Caco-2 (cell line): ENCODE data around the gene FLAD1. TPM values are rescaled to one million over a fixed set of nuclear protein-coding genes. Genes with fewer than 3 reads are reported as not detected.

Experiments used
- BruUV-seq: library from RNA; stranded (reverse); fragments of 400-500 nt; replicated peaks from 2 replicates; lab custom pipeline; 2021; lab: Mats Ljungman, UMichigan
- CTCF ChIA-PET: fragments of 300-600 bp; sonication (Branson Sonifier 250); formaldehyde crosslinking; loops from one replicate; lab custom pipeline; 2022; ENCODE audit warnings: antibody characterized with exemption; lab: Charles Lee
- POLR2A ChIA-PET: fragments of 300-600 bp; sonication (Branson Sonifier 250); formaldehyde crosslinking; loops from one replicate; lab custom pipeline; 2022; ENCODE audit warnings: antibody characterized with exemption; lab: Charles Lee
- DNase-seq, 2 experiments: peaks; one replicate each; pipeline versions ENCODE4 v3.0.0 to v3.0.0-alpha.2; 2020 to 2022
- H3K27me3 ChIP-seq: replicated peaks from 2 replicates; pipeline ENCODE4 v1.6.0; 2011; ENCODE audit warnings: low read length; ENCODE audit not compliant: control insufficient read depth, insufficient read depth
- H3K36me3 ChIP-seq: 2 replicates; pipeline ENCODE4 v1.5.1; 2011; ENCODE audit warnings: low read length; ENCODE audit not compliant: control insufficient read depth, insufficient read depth
- H3K4me1 ChIP-seq: fragments of 250-450 bp; sonication (Bioruptor Pico); 2 replicates; pipeline ENCODE4 v1.5.1; 2020; ENCODE audit warnings: mild to moderate bottlenecking
- H3K4me3 ChIP-seq: 2 replicates; pipeline ENCODE4 v1.5.1; 2011; ENCODE audit warnings: low read depth, mild to moderate bottlenecking, control low read depth, low read length
- H3K9me3 ChIP-seq: fragments of 250-450 bp; sonication (Bioruptor Pico); 2 replicates; pipeline ENCODE4 v1.5.1; 2020; ENCODE audit warnings: mild to moderate bottlenecking, moderate library complexity
- H3K27ac Mint-ChIP-seq: one replicate; pipeline ENCODE4 v1.8.0; 2022; ENCODE audit warnings: mixed read lengths; ENCODE audit not compliant: unreplicated experiment
- H3K27me3 Mint-ChIP-seq: one replicate; pipeline ENCODE4 v1.8.0; 2022; ENCODE audit warnings: mixed read lengths; ENCODE audit not compliant: insufficient read depth, unreplicated experiment
- H3K36me3 Mint-ChIP-seq: one replicate; pipeline ENCODE4 v1.8.0; 2022; ENCODE audit warnings: mild to moderate bottlenecking, mixed read lengths; ENCODE audit not compliant: insufficient read depth, unreplicated experiment
- H3K4me1 Mint-ChIP-seq: one replicate; pipeline ENCODE4 v1.8.0; 2022; ENCODE audit warnings: low read depth, mixed read lengths; ENCODE audit not compliant: unreplicated experiment
- H3K4me3 Mint-ChIP-seq: one replicate; pipeline ENCODE4 v1.8.0; 2022; ENCODE audit warnings: mild to moderate bottlenecking, moderate library complexity, mixed read lengths; ENCODE audit not compliant: unreplicated experiment
- H3K9me3 Mint-ChIP-seq: one replicate; pipeline ENCODE4 v1.8.0; 2022; ENCODE audit warnings: mixed read lengths; ENCODE audit not compliant: unreplicated experiment
- intact Hi-C: fragments of 100-400 bp; cut with micrococcal nuclease; formaldehyde crosslinking; loops from one replicate; pipeline ENCODE4 v1.10.0; 2022; ENCODE audit not compliant: unreplicated experiment
- total RNA-seq: library from RNA; stranded (reverse); gene quantifications from 2 replicates; pipeline ENCODE4 v1.2.3, GENCODE V29; 2022
- TF ChIP-seq, protein P1 (sequence below), 2 experiments: fragments of 200-600 bp in 1 of 2; IDR thresholded peaks; 1 replicate in 1 of 2; 2 replicates in 1 of 2; pipeline versions ENCODE4 v1.5.1 to v1.8.0; 2011 to 2022; ENCODE audit warnings: antibody characterized with exemption in 1 of 2, control low read depth in 1 of 2, inconsistent platforms in 1 of 2, low read depth in 1 of 2, low read length in 1 of 2, mild to moderate bottlenecking in 1 of 2, moderate library complexity in 1 of 2; ENCODE audit not compliant: insufficient read depth in 1 of 2, severe bottlenecking in 1 of 2, unreplicated experiment in 1 of 2

FLAD1 gene
- total RNA-seq, 1 experiment from 2014 or later: 51.3 TPM

DNA sequence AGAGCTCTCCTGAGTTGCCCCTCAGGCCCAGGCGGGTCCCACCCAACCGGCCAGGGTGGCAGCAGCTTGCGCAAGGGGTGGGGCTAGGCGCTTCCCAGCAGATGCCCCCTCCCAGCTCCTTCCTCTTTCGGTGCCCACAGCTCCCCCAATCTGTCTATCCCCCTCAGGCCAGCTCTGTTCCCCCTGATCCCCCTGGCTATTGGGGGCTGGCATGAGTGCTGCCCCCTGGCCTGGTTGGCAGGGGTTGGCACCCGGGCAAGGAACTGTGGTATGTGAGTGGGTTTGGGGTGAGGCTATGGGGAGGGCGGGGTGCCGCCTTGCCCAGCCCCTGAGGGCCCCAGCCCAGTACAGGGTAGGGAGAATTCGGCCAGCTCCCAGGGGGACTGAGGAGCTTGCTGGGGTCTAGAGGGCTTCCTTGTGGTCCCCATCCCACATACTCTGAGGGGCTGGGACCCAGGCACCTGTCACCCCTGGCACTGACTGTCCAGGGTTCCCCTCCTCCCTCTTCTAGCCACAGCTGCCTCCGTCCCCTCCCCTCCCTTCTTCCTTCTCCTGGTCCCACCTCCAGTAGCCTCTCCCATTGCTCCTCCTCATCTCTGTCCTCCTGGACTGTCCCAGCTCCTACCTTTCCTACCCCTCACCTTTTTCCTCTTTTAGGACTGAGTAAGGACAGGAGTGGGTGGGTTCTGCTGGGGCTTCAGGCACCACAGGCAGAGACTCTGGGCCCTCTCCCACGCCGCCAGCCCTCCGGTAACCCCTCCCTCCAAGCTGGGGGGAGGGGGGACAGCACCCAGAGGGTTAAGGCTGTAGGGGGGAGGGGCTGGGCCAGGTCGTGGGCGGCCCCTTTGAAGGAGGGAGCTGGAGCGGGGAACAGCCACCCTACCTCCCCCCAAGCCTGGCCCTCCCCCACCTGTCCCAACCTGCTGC is 25.1 kb downstream of the FLAD1 start:
- intact Hi-C loops: no loop called here
- CTCF ChIA-PET: interaction anchor here (0.5 to 2.3 kb wide), 4 partner anchors 9 to 454 kb away, joined by 3 to 10 read pairs (median 5); no protein-coding TSS in a partner anchor
- Mint-ChIP-seq H3K36me3 (peaks cover 38% of the 10 kb centered on the region), H3K27me3 (no peaks in the 10 kb centered on the region), H3K9me3 (no peaks in the 10 kb centered on the region), H3K4me1 (peaks cover 25% of the 10 kb centered on the region), H3K27ac (peak overlapping the region; percentile 43), H3K4me3 (peak overlapping the region; percentile 50)
- no TSS peak for BruUV-seq
- H3K36me3 ChIP-seq: peaks cover 4% of the 10 kb centered on the region
- DNase-seq: no peak
- H3K9me3 ChIP-seq: no peaks in the 10 kb centered on the region
- no peak overlapping the region for H3K4me3 ChIP-seq
- POLR2A ChIA-PET: interaction anchor here (1.0 kb wide), 1 partner anchor 9 kb away, joined by 4 read pairs; no protein-coding TSS in a partner anchor
- peaks cover 55% of the 10 kb centered on the region for H3K4me1 ChIP-seq
- H3K27me3 ChIP-seq: no peaks in the 10 kb centered on the region
- TF ChIP-seq, protein P1, sequence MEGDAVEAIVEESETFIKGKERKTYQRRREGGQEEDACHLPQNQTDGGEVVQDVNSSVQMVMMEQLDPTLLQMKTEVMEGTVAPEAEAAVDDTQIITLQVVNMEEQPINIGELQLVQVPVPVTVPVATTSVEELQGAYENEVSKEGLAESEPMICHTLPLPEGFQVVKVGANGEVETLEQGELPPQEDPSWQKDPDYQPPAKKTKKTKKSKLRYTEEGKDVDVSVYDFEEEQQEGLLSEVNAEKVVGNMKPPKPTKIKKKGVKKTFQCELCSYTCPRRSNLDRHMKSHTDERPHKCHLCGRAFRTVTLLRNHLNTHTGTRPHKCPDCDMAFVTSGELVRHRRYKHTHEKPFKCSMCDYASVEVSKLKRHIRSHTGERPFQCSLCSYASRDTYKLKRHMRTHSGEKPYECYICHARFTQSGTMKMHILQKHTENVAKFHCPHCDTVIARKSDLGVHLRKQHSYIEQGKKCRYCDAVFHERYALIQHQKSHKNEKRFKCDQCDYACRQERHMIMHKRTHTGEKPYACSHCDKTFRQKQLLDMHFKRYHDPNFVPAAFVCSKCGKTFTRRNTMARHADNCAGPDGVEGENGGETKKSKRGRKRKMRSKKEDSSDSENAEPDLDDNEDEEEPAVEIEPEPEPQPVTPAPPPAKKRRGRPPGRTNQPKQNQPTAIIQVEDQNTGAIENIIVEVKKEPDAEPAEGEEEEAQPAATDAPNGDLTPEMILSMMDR (IDR thresholded peaks at IDR 0.05; ENCODE audit: insufficient read depth in 1 of 2, low read depth in 1 of 2, low read length in 1 of 2, severe bottlenecking in 1 of 2, unreplicated experiment in 1 of 2): no peak

DNA sequence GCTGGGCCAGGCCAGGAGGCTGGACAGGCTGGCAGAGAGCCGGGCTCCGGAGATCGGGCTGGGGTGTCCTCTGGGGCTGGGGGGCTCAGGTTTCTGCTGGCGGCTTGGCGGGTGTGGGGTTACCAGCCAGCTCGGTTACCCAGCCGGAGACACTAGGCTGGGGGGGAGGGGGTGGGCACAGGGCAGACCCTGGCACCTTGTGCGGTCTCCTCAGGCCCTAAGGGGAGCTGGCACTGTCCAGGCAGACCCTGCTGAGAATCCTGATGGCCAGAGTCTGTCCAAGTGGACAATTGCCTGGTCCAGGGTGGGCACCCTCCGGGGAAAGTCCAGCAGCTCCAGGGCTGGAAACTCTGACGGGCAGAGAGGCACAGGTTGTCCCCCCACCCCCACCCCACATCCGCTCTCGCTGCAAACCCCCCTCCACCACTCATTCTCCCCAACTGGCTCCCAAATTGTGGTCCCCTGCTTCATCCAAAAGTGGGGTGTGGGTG is 26.1 kb downstream of the FLAD1 start:
- H3K4me1 ChIP-seq: peaks cover 53% of the 10 kb centered on the region
- H3K27me3 ChIP-seq: no peaks in the 10 kb centered on the region
- BruUV-seq: no TSS peak
- POLR2A ChIA-PET: no interaction called here
- H3K9me3 ChIP-seq: no peaks in the 10 kb centered on the region
- H3K27me3 Mint-ChIP-seq: no peaks in the 10 kb centered on the region
- intact Hi-C loops: no loop called here
- DNase-seq: no peak
- peak overlapping the region; percentile 50 for H3K4me3 Mint-ChIP-seq
- TF ChIP-seq, protein P1 (IDR thresholded peaks at IDR 0.05; ENCODE audit: insufficient read depth in 1 of 2, low read depth in 1 of 2, low read length in 1 of 2, severe bottlenecking in 1 of 2, unreplicated experiment in 1 of 2): no peak
- H3K36me3 Mint-ChIP-seq: peaks cover 35% of the 10 kb centered on the region
- H3K4me1 Mint-ChIP-seq: peaks cover 25% of the 10 kb centered on the region
- H3K4me3 ChIP-seq: no peak overlapping the region
- no peaks in the 10 kb centered on the region for H3K9me3 Mint-ChIP-seq
- H3K36me3 ChIP-seq: peaks cover 4% of the 10 kb centered on the region
- H3K27ac Mint-ChIP-seq: peak overlapping the region; percentile 45
- CTCF ChIA-PET: interaction anchor here (0.6 to 2.3 kb wide), 3 partner anchors 8 to 21 kb away, joined by 4 to 10 read pairs (median 6); no protein-coding TSS in a partner anchor

GRCh38 chr1:155009742-155010141 is 26.6 kb downstream of the FLAD1 start:
- DNase-seq: no peak
- Mint-ChIP-seq H3K4me1 (peaks cover 25% of the 10 kb centered on the region), H3K9me3 (no peaks in the 10 kb centered on the region), H3K36me3 (peaks cover 35% of the 10 kb centered on the region), H3K4me3 (no peak overlapping the region), H3K27me3 (no peaks in the 10 kb centered on the region), H3K27ac (peak overlapping the region; percentile 45)
- TF ChIP-seq, protein P1 (IDR thresholded peaks at IDR 0.05; ENCODE audit: insufficient read depth in 1 of 2, low read depth in 1 of 2, low read length in 1 of 2, severe bottlenecking in 1 of 2, unreplicated experiment in 1 of 2): no peak
- no peak overlapping the region for H3K4me3 ChIP-seq
- POLR2A ChIA-PET: no interaction called here
- BruUV-seq: no TSS peak
- CTCF ChIA-PET: interaction anchor here (0.6 to 2.3 kb wide), 2 partner anchors 8 to 17 kb away, joined by 3 to 10 read pairs; partner anchors contain the start of gene LENEP
- intact Hi-C loops: no loop called here
- no peaks in the 10 kb centered on the region for H3K9me3 ChIP-seq
- no peaks in the 10 kb centered on the region for H3K27me3 ChIP-seq
- H3K36me3 ChIP-seq: peaks cover 3% of the 10 kb centered on the region; the same call in 1 of the 2 replicates
- peaks cover 49% of the 10 kb centered on the region for H3K4me1 ChIP-seq
